ENCODE results near the gene ZNF165. TPM values are rescaled to one million over a fixed set of nuclear protein-coding genes. Genes with fewer than 3 reads are reported as not detected.

Gene ZNF165
- polyA plus RNA-seq, 1 donor from 2014 or later, result 1.4 TPM

GRCh38 chr6:28080631-28081485 lies 490 bp downstream of the ZNF165 start:
- Histone ChIP-seq H3K9me3 (ENCODE audit: low read length) (no peaks in the 10 kb centered on the region), H3F3A (ENCODE audit: insufficient read depth, low read length, poor library complexity, severe bottlenecking) (no peaks in the 10 kb centered on the region), H3K27me3 (ENCODE audit: insufficient read depth, low read depth, low read length) (no peaks in the 10 kb centered on the region), H3K79me2 (replicated peaks; ENCODE audit: insufficient read depth, low read length) (no peaks in the 10 kb centered on the region), H2AFZ (ENCODE audit: low read depth, low read length) (peak overlapping the region; percentile 90), H3K4me2 (ENCODE audit: low read length) (peak overlapping the region; percentile 90), H3K36me3 (ENCODE audit: insufficient read depth, low read length) (no peaks in the 10 kb centered on the region), H3K9ac (ENCODE audit: low read length) (peak overlapping the region; percentile 80), H3K4me3 (ENCODE audit: low read length) (peak overlapping the region; percentile 78), H4K20me1 (ENCODE audit: insufficient read depth) (no peaks in the 10 kb centered on the region), H3K9me2 (ENCODE audit: insufficient read depth, low read length) (no peaks in the 10 kb centered on the region), H3K27ac (ENCODE audit: low read length) (peak overlapping the region; percentile 89)
- TF ChIP-seq RAD21 (conservative IDR thresholded peaks at IDR 0.05) (peak; percentile 11), REST (IDR thresholded peaks at IDR 0.05; ENCODE audit: borderline replicate concordance) (peak; percentile 15), EP300 (conservative IDR thresholded peaks at IDR 0.05; ENCODE audit: poor library complexity, severe bottlenecking) (peak; percentile 75), MXI1 (conservative IDR thresholded peaks at IDR 0.05; ENCODE audit: poor library complexity, severe bottlenecking) (peak; percentile 89), CTCF (IDR thresholded peaks at IDR 0.05; ENCODE audit: poor library complexity, severe bottlenecking) (peak; percentile 22), POLR2AphosphoS5 (IDR thresholded peaks at IDR 0.05) (peak; percentile 75), SMC3 (conservative IDR thresholded peaks at IDR 0.05; ENCODE audit: poor library complexity) (peak; percentile 38), EZH2 (IDR thresholded peaks at IDR 0.05; ENCODE audit: borderline replicate concordance, insufficient read depth, low read length, poor library complexity, severe bottlenecking) (no peak), TAF1 (IDR thresholded peaks at IDR 0.05; ENCODE audit: low read depth) (peak; percentile 31)

- Histone ChIP-seq H3K4me3 (ENCODE audit: low read length) (peak overlapping the region; percentile 78), H3K79me2 (replicated peaks; ENCODE audit: insufficient read depth, low read length) (no peaks in the 10 kb centered on the region), H3K4me2 (ENCODE audit: low read length) (peak overlapping the region; percentile 90), H3K9me2 (ENCODE audit: insufficient read depth, low read length) (no peaks in the 10 kb centered on the region), H3K27me3 (ENCODE audit: insufficient read depth, low read depth, low read length) (no peaks in the 10 kb centered on the region), H3K36me3 (ENCODE audit: insufficient read depth, low read length) (no peaks in the 10 kb centered on the region), H4K20me1 (ENCODE audit: insufficient read depth) (no peaks in the 10 kb centered on the region), H2AFZ (ENCODE audit: low read depth, low read length) (peak overlapping the region; percentile 90), H3K9me3 (ENCODE audit: low read length) (no peaks in the 10 kb centered on the region), H3F3A (ENCODE audit: insufficient read depth, low read length, poor library complexity, severe bottlenecking) (no peaks in the 10 kb centered on the region), H3K9ac (ENCODE audit: low read length) (peak overlapping the region; percentile 80), H3K27ac (ENCODE audit: low read length) (peak overlapping the region; percentile 89)
- TF ChIP-seq EZH2 (IDR thresholded peaks at IDR 0.05; ENCODE audit: borderline replicate concordance, insufficient read depth, low read length, poor library complexity, severe bottlenecking) (no peak), TAF1 (IDR thresholded peaks at IDR 0.05; ENCODE audit: low read depth) (peak; percentile 7)
Measured at GRCh38 chr6:28081486-28081751, 1.1 kb downstream of the ZNF165 start.
